T-helper 9 cell (primary cell): ENCODE measurements around the gene CDK5R2.
"Not testable (repeated sequence)": the region's sequence is repeated elsewhere in the genome, so short reads cannot be mapped to it uniquely, and the experiment has no call there.

ENCODE experiments used
- DNase-seq: peaks from one replicate; pipeline ENCODE4 v3.0.0-alpha.2; 2020
- total RNA-seq, 2 donors: gene quantifications; one replicate each; lab custom pipeline; 2026; lab: John Stamatoyannopoulos, UW

CDK5R2 gene
- 0 to 0.07 reads per million in 2 donors for total RNA-seq

DNA sequence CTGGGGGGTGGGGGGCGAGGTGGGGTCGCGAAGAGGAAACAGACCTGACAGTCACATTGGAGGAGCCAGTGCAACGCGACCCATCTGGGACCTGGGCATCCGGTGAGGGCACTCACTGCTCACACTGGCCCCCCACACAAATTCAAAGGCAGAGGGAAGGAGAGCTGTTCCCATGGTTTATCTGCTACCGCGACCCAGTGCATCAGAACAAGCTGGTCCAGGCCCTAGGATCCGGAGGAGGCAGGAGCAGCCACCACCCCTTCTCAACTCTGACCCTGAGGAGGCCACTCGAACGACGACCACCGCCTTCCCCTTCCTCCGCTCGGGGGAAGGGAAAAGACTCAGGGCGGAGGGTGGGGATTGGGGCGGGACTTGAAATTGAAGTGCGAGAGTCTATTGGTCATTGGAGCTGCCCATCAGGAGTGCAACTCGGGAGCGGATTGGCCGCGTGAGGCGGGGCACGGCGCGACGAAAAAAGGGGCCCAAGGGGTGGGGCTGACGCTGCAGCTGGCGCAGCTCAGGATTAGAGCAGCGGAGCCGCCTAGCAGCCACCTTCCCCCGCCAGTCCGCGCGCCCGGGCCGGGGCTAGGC, at the start of gene CDK5R2:
Gene CDK5R2, plus strand, starts transcription at position 526 of the 591 bp plus-strand sequence. CDS start 155 bp downstream, outside the sequence.
- DNase-seq = no peak

- DNase-seq = no peak
Observed at GRCh38 chr2:218910741-218911140, 48.7 kb upstream of the CDK5R2 start.

DNA sequence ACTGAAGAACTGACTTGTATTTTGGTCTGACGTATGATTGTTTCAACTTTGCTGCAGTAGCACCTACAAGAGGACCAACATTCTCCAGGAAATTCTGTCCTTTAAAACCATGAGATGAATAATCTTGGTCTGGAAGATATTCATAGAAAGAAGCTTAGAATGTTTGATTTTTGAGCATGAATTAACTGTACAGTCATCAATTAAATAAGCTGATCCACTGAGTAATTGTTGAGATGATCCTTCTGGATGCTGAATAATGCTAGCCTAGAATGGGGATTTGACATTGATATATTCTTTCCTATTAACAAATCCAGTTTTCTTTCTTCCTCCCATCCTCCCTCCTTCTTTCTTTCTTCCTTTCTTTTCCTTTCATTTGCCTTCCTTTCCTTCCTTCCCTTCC, 39.0 kb upstream of the CDK5R2 start:
- no peak for DNase-seq

- no peak for DNase-seq
Observed at GRCh38 chr2:218924757-218925156, 34.7 kb upstream of the CDK5R2 start.

DNA sequence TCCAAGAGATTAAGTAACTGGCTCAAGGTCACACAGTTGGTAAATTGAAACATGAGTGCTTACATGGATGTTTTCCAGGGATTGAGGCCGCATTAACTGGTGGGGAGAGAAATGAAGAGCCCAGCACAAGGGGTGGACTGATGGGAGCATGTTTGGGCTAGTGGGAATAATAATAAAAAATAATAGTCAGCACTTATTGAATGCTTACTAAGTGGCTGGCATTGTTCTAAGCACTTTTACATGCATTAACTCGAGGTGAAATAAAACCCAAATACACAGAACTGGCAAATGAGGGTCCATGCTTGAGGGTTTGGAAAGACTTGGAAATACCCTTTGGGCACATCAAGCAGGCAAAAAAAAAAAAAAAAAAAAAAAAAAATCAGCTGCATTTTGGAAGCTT, 34.0 kb upstream of the CDK5R2 start:
- no peak for DNase-seq

DNA sequence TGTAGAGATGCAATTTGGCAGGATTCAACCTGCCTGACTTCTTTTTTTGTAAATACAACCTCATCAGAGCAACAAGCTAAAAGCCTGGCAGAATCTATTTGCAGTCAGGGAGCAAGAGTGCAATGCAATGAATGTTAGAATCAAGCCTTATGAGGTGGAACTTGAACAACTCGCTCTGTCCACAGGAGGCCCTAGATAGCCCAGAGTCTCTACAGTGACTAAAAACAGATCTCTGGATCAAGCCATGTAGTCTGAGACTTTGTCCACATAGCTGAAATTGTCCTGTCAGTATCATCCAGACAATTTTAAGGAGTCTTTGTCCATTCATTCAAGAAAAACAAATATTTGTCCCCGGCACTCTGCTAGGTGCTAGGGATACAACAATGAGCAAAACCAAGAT, 32.0 kb upstream of the CDK5R2 start:
- DNase-seq = no peak

- DNase-seq = no peak
Observed at GRCh38 chr2:218927876-218928275, 31.6 kb upstream of the CDK5R2 start.

GRCh38 chr2:218930488-218930887, 29.0 kb upstream of the CDK5R2 start:
- DNase-seq = not testable (repeated sequence)

GRCh38 chr2:218931751-218932150, 27.7 kb upstream of the CDK5R2 start:
- not testable (repeated sequence) for DNase-seq

- DNase-seq = no peak
Observed at GRCh38 chr2:218944759-218945404, 14.6 kb upstream of the CDK5R2 start.

- no peak for DNase-seq
Observed at GRCh38 chr2:218946621-218947020, 12.8 kb upstream of the CDK5R2 start.

DNA sequence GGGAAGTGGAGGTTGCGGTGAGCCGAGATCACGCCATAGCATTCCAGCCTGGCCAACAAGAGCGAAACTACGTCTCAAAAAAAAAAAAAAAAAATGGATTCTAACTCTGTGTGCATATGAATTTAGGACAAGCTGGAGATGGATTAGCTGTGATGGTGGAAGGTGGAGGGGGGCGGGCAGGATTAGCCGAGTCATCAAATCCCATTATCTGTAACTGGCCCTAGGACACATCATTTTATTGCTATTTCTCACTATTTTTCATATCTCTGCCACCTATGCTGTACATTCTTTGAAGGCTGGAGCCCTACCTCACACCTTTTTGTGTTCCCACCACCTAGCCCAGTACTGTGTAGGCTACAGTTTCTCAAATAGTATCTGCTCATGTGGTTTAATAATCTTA, 7.3 kb upstream of the CDK5R2 start:
- no peak for DNase-seq

GRCh38 chr2:218953366-218953954, 6.0 kb upstream of the CDK5R2 start:
- no peak for DNase-seq

DNA sequence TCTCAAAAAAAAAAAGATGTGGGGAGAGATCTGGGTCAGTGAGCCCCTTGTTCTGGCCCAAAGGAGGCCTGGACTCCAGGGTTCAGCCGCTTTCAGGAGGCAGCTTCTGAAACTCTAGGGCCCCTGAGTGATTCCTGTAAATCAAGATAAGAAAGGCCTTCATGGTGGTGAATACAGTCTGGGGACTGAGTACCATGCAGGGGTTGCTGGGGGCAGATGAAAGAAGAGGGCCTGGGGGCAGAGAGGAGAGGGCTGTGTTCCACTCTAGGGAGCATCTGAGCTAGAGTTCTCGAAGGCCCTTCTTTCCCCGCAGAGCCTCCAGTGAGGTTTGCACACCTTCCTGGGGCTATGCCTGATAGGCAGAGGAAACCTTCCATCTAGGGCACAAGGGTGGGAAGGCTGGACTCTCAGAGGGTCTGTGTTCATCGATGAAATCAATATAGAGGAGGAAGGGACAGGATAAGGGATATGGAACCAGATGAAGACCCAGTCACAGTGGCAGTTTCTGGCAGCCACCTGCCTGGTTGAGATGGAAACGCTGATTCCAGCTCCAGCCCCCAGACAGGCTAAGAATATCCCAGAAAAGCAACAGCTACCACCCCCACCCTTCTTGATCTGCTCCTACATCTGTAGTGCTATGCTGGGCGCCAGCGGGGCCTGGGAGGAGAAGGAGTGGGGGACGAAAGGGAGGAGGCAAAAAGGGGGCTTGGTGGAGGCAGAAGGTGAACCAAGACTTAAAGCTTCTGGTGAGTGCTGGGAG, 4.7 kb upstream of the CDK5R2 start:
- no peak for DNase-seq

DNA sequence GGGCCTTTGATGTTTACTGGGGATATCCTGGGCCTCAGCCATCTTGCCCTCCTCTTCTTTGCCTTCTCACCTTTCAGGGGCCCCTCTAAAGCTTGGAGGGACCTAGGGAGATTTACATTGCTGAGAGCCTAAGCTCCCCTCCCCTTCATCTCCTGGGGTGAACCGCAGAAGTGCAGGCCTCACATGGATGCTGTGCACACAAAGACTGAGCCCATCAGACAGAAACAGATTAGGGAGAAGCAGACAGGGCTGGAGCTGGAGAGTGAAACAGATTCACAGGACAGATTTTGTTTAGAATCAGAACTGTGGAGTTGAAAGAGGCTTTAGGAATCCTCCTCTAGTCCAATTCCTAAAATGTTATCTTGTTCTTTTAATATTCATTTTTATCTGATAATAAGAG, 3.4 kb upstream of the CDK5R2 start:
- DNase-seq = no peak

DNA sequence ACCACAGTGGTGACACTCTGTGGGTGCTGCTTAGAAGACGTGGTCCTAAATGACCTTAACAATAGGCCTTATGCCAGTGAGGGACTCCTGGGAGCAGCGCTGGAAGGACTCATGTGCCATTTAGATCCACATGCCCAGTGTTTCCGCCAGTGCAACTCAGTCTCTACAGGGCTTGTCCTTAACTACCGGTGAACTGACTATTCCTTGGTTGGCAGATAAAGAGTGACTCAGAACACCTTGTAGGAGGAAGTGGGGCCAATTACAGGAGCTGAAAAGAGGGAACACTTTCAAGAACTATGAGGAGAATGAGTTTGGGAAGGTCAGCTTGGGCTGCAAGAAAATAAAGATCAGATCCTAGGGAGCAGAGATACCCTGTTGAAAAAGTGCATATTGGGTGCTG, 1.8 kb upstream of the CDK5R2 start:
- no peak for DNase-seq

DNA sequence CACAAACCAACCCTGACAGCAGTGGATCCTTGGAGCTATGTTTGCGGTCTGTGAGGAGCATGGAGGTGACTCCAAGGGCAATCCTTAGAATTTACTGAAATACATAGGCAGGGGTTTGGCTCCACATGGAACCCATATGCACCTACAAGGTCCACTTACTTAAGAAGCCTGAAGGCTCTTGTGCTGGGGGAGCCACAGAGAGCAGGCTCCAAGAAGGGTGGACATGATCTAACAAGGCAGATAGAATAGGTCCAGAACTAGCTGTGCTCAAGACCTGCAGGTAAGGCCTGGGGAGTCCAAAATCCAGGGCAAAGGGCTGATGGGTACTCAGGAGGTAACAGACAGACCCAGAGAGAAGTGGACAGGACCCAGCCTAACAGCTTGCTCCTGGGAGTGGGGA, 1.2 kb upstream of the CDK5R2 start:
- no peak for DNase-seq

DNA sequence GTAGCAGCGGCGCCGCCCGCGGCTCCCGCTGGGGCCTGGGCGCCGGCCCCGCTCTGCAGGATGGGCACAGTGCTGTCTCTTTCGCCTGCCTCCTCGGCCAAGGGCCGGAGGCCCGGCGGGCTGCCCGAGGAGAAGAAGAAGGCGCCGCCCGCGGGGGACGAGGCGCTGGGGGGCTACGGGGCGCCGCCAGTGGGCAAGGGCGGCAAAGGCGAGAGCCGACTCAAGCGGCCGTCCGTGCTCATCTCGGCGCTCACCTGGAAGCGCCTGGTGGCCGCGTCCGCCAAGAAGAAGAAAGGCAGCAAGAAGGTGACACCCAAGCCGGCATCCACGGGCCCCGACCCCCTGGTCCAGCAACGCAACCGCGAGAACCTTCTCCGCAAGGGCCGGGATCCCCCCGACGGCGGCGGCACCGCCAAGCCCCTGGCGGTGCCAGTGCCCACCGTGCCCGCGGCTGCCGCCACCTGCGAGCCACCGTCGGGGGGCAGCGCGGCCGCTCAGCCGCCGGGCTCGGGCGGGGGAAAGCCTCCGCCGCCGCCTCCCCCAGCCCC, 369 bp downstream of the CDK5R2 start:
- no peak for DNase-seq

DNA sequence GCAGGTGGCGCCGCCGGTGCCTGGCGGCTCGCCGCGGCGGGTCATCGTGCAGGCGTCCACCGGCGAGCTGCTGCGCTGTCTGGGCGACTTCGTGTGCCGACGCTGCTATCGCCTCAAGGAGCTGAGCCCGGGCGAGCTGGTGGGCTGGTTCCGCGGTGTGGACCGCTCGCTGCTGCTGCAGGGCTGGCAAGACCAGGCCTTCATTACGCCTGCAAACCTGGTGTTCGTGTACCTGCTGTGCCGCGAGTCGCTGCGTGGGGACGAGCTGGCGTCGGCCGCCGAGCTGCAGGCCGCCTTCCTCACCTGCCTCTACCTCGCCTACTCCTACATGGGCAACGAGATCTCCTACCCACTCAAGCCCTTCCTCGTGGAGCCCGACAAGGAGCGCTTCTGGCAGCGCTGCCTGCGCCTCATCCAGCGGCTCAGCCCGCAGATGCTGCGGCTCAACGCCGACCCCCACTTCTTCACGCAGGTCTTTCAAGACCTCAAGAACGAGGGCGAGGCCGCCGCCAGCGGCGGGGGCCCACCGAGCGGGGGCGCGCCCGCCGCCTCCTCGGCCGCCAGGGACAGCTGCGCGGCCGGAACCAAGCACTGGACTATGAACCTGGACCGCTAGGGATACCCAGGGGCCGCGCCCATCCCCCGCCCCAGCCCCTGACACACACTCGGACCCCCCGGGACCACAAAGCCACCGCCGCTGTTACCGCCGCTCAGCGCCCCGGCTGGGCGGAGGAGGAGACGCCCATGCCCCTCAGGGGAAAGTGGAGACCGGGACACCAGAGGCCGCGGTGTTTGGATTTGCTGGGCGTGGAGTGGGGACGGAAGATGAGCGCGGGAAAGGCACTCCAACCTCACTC, 1.1 kb downstream of the CDK5R2 start:
- DNase-seq = no peak

DNA sequence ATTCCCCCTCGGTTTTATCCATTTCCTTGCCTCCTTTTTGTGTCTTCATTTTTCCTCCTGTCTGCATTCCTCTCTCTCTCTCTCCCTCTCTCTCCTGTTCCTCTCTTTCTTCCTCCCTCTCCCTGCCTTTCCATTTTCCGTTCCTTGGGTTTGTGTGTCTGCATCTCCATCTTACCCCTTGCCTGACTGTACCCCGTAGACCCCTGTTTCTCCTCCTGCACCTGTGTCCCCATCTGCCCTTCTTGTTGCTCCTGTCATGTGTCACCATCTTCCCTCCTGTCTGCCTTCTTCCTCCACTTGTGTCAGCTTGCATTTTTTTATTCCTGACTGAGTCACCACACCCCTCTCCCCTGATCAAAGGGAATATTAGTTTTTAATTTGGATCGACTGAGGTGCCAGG, 1.8 kb downstream of the CDK5R2 start:
- DNase-seq = no peak

- no peak for DNase-seq
Observed at GRCh38 chr2:218961651-218962570, 2.4 kb downstream of the CDK5R2 start.
